Measurements from ENCODE around the gene TACR1. TPM values are rescaled to one million over a fixed set of nuclear protein-coding genes. Genes with fewer than 3 reads are reported as not detected.

TACR1 gene
- total and polyA plus RNA-seq, 4 experiments from 2014 or later = 0.11 TPM; not detected in 3

DNA sequence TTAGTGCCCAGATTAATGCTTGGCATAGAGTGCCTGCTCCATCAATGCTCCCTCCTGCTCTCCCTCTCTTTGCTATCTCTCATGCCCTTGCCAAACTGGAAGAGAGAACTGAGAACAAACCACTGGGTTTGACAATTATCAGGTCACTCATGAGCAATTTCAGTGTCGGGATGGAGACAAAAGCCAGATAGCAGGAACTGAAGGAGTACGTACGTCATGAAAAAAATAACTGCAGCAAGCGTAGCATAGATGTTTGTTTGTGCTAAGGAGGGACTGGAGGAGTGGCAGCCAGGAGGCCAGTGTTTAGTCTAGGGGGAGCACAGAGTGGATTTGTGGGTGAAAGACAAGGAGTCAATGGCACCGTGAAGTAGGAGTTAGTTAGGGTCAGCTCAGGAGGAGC lies 127.6 kb downstream of the TACR1 start:
- Histone ChIP-seq H3K27me3 (ENCODE audit: insufficient read depth, low read length) (no peaks in the 10 kb centered on the region), H3K27ac (ENCODE audit: low read depth, low read length) (no peak overlapping the region), H3K36me3 (ENCODE audit: insufficient read depth, low read length) (no peaks in the 10 kb centered on the region), H3K4me1 (ENCODE audit: insufficient read depth, low read length) (no peaks in the 10 kb centered on the region), H3K4me3 (ENCODE audit: low read length in 2 of 2) (no peak overlapping the region), H3K9me3 (ENCODE audit: control insufficient read depth in 1 of 2, low read length in 2 of 2) (no peaks in the 10 kb centered on the region)
- no peaks in the 10 kb centered on the region for H3K4me1 Mint-ChIP-seq
- no peaks in the 10 kb centered on the region for H3K36me3 Mint-ChIP-seq
- H3K4me3 Mint-ChIP-seq = no peak overlapping the region
- no peak overlapping the region for H3K27ac Mint-ChIP-seq
- no peaks in the 10 kb centered on the region for H3K27me3 Mint-ChIP-seq
- intact Hi-C loops (cut with micrococcal nuclease) = no loop called here
- H3K9me3 Mint-ChIP-seq = peaks cover 0 to 2% (median 0%) of the 10 kb centered on the region in 8 donors
- ChIA-PET POLR2A (ENCODE audit: partially characterized antibody) (no interaction called here), CTCF (ENCODE audit: partially characterized antibody) (no interaction called here)
- DNase-seq = no peak

DNA sequence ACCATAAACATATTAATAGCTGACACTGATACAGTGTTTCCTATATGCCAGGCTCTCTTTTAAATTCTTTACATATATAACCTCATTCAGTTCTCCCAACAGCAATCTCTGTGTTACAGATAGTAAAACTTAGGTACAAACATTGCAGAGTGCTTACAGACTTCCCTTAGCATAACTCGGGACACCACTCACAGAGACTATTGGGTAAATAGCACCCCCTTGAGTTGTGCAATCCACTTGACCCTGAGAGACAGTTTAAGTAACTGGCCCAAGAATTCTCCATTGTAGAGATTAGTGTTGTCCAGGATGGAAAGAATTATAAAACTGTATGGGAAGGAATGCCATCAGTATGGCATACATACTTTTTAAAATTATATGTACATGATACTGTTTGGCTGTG lies 130.8 kb downstream of the TACR1 start:
- H3K36me3 ChIP-seq (ENCODE audit: insufficient read depth, low read length) = no peaks in the 10 kb centered on the region
- Mint-ChIP-seq H3K9me3 (peaks cover 0 to 2% (median 0%) of the 10 kb centered on the region in 8 donors), H3K4me1 (no peaks in the 10 kb centered on the region), H3K27ac (no peak overlapping the region), H3K36me3 (no peaks in the 10 kb centered on the region), H3K4me3 (no peak overlapping the region), H3K27me3 (no peaks in the 10 kb centered on the region)
- intact Hi-C loops (cut with micrococcal nuclease) = loop anchor here (5.0 to 10.0 kb wide), 2 partner anchors 144 to 539 kb away; no protein-coding TSS in a partner anchor
- H3K9me3 ChIP-seq (ENCODE audit: control insufficient read depth in 1 of 2, low read length in 2 of 2) = no peaks in the 10 kb centered on the region
- H3K4me1 ChIP-seq (ENCODE audit: insufficient read depth, low read length) = no peaks in the 10 kb centered on the region
- ChIA-PET POLR2A (ENCODE audit: partially characterized antibody) (no interaction called here), CTCF (ENCODE audit: partially characterized antibody) (interaction anchor here (0.7 to 1.5 kb wide), 3 partner anchors 9 to 12 kb away, joined by 3 read pairs; no protein-coding TSS in a partner anchor)
- no peak overlapping the region for H3K27ac ChIP-seq (ENCODE audit: low read depth, low read length)
- DNase-seq = no peak
- H3K27me3 ChIP-seq (ENCODE audit: insufficient read depth, low read length) = no peaks in the 10 kb centered on the region
- no peak overlapping the region for H3K4me3 ChIP-seq (ENCODE audit: low read length in 2 of 2)

DNA sequence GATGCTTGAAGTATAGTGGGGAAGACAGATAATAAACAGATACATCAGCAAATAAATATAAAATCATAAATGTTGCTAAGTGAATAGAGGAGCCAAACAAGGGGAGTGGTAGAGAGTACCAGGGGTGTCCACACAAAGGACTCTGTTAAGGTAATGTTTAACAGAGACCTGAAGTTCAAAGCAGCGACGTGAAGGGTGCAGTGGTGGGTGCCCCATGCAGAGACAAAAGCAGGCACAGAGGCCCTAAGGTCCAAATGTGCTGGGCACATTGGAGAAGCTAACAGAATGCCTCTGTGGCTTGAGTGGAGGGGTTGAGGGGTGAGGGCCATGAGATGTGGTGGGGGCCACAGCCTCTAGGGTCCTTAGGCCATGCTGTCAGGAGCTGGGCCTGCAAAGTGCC lies 131.8 kb downstream of the TACR1 start:
- POLR2A ChIA-PET (ENCODE audit: partially characterized antibody) = no interaction called here
- H3K36me3 ChIP-seq (ENCODE audit: insufficient read depth, low read length) = no peaks in the 10 kb centered on the region
- Mint-ChIP-seq H3K27me3 (no peaks in the 10 kb centered on the region), H3K4me3 (no peak overlapping the region), H3K36me3 (no peaks in the 10 kb centered on the region), H3K4me1 (no peaks in the 10 kb centered on the region), H3K9me3 (peaks cover 0 to 2% (median 0%) of the 10 kb centered on the region in 8 donors), H3K27ac (no peak overlapping the region)
- DNase-seq = no peak
- H3K4me1 ChIP-seq (ENCODE audit: insufficient read depth, low read length) = no peaks in the 10 kb centered on the region
- intact Hi-C loops (cut with micrococcal nuclease) = loop anchor here (5.0 to 10.0 kb wide), 2 partner anchors 143 to 540 kb away; no protein-coding TSS in a partner anchor
- H3K27me3 ChIP-seq (ENCODE audit: insufficient read depth, low read length) = no peaks in the 10 kb centered on the region
- CTCF ChIA-PET (ENCODE audit: partially characterized antibody) = interaction anchor here (0.9 to 4.1 kb wide), 2 partner anchors 11 to 148 kb away, joined by 3 to 15 read pairs; no protein-coding TSS in a partner anchor
- no peak overlapping the region for H3K4me3 ChIP-seq (ENCODE audit: low read length in 2 of 2)
- no peaks in the 10 kb centered on the region for H3K9me3 ChIP-seq (ENCODE audit: control insufficient read depth in 1 of 2, low read length in 2 of 2)
- H3K27ac ChIP-seq (ENCODE audit: low read depth, low read length) = no peak overlapping the region

DNA sequence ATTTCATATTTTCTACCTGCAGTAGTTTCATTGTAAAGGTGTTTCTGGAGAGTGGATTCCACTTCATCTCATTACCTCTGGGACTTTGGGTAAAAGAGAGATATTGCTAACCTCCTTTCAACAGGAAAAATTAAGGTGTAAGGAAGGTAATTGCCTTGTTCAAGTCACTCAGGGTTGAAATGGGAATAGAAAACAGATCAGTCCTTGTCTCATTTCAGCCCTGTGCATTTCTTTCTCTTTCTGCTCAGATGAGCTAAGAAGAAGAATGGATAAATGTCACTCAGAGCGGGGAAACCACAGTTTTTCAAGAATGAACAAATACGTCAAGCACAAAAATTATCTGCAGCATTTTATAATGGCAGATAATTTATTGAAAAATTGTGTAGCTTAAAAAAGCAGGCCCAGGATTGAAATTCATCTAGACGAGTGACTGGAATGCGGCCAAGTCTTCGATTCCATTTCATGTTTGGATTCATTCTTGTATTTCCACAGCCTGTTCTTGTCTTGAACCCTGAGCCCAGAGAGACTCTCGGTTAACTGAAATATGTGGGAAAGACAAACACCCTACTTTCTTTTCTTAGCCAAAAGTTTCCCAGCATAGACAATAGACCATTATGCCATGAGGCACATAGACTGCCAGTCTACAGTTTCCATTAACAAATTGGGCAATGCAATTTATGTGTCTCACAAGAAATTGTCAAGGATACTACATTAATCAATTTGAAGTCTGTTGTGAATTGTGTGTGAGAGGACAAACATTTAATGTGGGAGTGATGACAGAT lies 133.0 kb downstream of the TACR1 start:
- Histone ChIP-seq H3K4me3 (ENCODE audit: low read length in 2 of 2) (no peak overlapping the region), H3K27me3 (ENCODE audit: insufficient read depth, low read length) (no peaks in the 10 kb centered on the region), H3K4me1 (ENCODE audit: insufficient read depth, low read length) (no peaks in the 10 kb centered on the region), H3K36me3 (ENCODE audit: insufficient read depth, low read length) (no peaks in the 10 kb centered on the region), H3K9me3 (ENCODE audit: control insufficient read depth in 1 of 2, low read length in 2 of 2) (no peaks in the 10 kb centered on the region), H3K27ac (ENCODE audit: low read depth, low read length) (no peak overlapping the region)
- intact Hi-C loops (cut with micrococcal nuclease) = loop anchor here (5.0 to 10.0 kb wide), 2 partner anchors 142 to 541 kb away; no protein-coding TSS in a partner anchor
- ChIA-PET CTCF (ENCODE audit: partially characterized antibody) (interaction anchor here (1.1 to 4.1 kb wide), 5 partner anchors 10 to 334 kb away, joined by 3 to 28 read pairs (median 4); no protein-coding TSS in a partner anchor), POLR2A (ENCODE audit: partially characterized antibody) (no interaction called here)
- no peaks in the 10 kb centered on the region for H3K27me3 Mint-ChIP-seq
- H3K9me3 Mint-ChIP-seq = peaks cover 0 to 2% (median 0%) of the 10 kb centered on the region in 8 donors
- no peak overlapping the region for H3K4me3 Mint-ChIP-seq
- no peak for DNase-seq
- peaks cover 0 to under 1% of the 10 kb centered on the region in 2 donors for H3K36me3 Mint-ChIP-seq
- H3K4me1 Mint-ChIP-seq = no peaks in the 10 kb centered on the region
- H3K27ac Mint-ChIP-seq = no peak overlapping the region

DNA sequence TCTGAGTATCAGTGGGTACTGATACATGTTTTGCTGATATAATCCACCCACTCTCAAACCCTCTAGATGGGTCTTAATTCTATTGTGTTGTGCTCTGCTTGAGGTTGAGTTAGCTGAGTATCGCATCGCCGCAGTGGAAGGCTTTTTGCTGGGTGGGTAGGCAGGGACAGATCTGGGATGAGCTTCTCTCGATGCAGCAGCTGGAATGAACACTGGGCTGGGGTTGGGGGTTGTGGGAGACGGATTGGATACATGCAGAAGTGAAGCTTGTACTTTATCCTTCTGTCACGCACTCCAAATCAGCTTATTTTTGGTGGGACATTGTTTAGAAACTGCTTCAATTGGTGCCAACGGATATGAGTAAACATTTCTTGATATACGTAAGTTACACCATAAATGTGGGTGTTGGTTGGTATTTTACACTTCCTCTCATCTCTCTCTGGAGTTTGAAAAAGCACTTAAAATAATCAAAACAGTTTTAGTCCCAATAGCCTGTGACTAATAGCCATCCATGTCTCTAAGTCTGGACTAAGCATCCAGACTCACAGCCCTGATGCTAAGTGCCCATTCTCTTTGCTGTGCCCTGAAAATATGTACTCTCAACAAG lies 133.8 kb downstream of the TACR1 start:
- Mint-ChIP-seq H3K4me1 (no peaks in the 10 kb centered on the region), H3K27ac (peak overlapping the region in 1 of 7 donors; percentile 47), H3K36me3 (peaks cover 0 to 3% of the 10 kb centered on the region in 2 donors), H3K27me3 (no peaks in the 10 kb centered on the region), H3K4me3 (no peak overlapping the region), H3K9me3 (peaks cover 0 to 2% (median 0%) of the 10 kb centered on the region in 8 donors)
- intact Hi-C loops (cut with micrococcal nuclease) = loop anchor here (5.0 to 10.0 kb wide), 2 partner anchors 141 to 542 kb away; no protein-coding TSS in a partner anchor
- no peaks in the 10 kb centered on the region for H3K4me1 ChIP-seq (ENCODE audit: insufficient read depth, low read length)
- H3K4me3 ChIP-seq (ENCODE audit: low read length in 2 of 2) = no peak overlapping the region
- ChIA-PET CTCF (ENCODE audit: partially characterized antibody) (interaction anchor here (0.6 to 4.1 kb wide), 9 partner anchors 10 to 543 kb away, joined by 3 to 28 read pairs (median 3); no protein-coding TSS in a partner anchor), POLR2A (ENCODE audit: partially characterized antibody) (no interaction called here)
- H3K36me3 ChIP-seq (ENCODE audit: insufficient read depth, low read length) = no peaks in the 10 kb centered on the region
- DNase-seq = no peak
- no peaks in the 10 kb centered on the region for H3K27me3 ChIP-seq (ENCODE audit: insufficient read depth, low read length)
- H3K9me3 ChIP-seq (ENCODE audit: control insufficient read depth in 1 of 2, low read length in 2 of 2) = no peaks in the 10 kb centered on the region
- no peak overlapping the region for H3K27ac ChIP-seq (ENCODE audit: low read depth, low read length)

DNA sequence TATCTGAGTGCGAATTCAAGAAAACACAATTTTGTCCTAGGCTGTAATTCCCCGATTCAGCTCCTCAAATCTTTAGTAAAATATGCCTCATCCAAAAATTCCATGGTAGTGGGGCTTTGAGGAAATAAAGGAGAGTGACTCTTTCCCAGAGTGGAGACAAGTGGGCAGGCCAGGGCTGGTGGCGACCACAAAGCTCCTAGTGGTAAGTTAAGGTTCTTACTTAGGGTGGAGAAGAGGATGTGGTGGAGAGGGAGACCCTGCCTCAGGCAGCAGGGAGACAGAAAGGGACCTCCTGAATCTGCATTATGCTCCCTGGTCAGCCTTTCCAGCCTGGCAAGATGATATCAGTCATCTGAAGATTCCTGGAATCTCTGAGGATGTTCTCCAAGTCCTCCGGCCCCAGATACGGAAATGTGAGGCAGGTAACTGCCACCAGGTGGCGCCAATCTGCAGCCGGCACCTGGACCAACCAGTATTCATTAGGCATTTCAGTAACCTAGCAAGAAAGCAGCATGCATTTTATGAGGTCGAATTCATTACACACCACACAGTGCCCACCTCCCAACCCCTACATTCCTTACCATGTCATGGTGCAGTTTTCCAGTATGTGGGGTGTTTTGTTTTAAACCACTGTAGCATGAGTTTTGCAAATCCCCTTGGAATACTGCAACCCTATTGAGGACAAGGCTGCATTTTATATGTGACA lies 134.5 kb downstream of the TACR1 start:
- POLR2A ChIA-PET (ENCODE audit: partially characterized antibody) = no interaction called here
- H3K27me3 Mint-ChIP-seq = no peaks in the 10 kb centered on the region

More for the DNA sequence above, 134.5 kb downstream of the TACR1 start:
- no peaks in the 10 kb centered on the region for H3K9me3 ChIP-seq (ENCODE audit: control insufficient read depth in 1 of 2, low read length in 2 of 2)
- no peak overlapping the region for H3K27ac ChIP-seq (ENCODE audit: low read depth, low read length)
- intact Hi-C loops (cut with micrococcal nuclease) = loop anchor here (5.0 to 10.0 kb wide), 2 partner anchors 140 to 542 kb away; no protein-coding TSS in a partner anchor
- no peaks in the 10 kb centered on the region for H3K4me1 Mint-ChIP-seq
- H3K36me3 Mint-ChIP-seq = peaks cover 0 to 3% of the 10 kb centered on the region in 2 donors
- H3K4me3 ChIP-seq (ENCODE audit: low read length in 2 of 2) = no peak overlapping the region
- no peaks in the 10 kb centered on the region for H3K27me3 ChIP-seq (ENCODE audit: insufficient read depth, low read length)
- peaks cover 0 to 2% (median 0%) of the 10 kb centered on the region in 8 donors for H3K9me3 Mint-ChIP-seq
- DNase-seq = peak in 4 of 5 donors; percentile 18 to 30 (median 26)
- no peaks in the 10 kb centered on the region for H3K36me3 ChIP-seq (ENCODE audit: insufficient read depth, low read length)
- H3K4me3 Mint-ChIP-seq = no peak overlapping the region
- no peak overlapping the region for H3K27ac Mint-ChIP-seq
- no peaks in the 10 kb centered on the region for H3K4me1 ChIP-seq (ENCODE audit: insufficient read depth, low read length)
- CTCF ChIA-PET (ENCODE audit: partially characterized antibody) = interaction anchor here (0.7 to 4.1 kb wide), 10 partner anchors 8 to 544 kb away, joined by 3 to 28 read pairs (median 5); no protein-coding TSS in a partner anchor

Data from CD4-positive, alpha-beta memory T cell (primary cell).